Measurements from ENCODE around the gene MTCH1. TPM values are rescaled to one million over a fixed set of nuclear protein-coding genes. Genes with fewer than 3 reads are reported as not detected.

The MTCH1 gene
- total and polyA plus RNA-seq, 9 of the 15 experiments (the other 6 are each of a cell fraction or from before 2014, with no cell fraction given) = 7.9 to 161 (median 118) TPM

DNA sequence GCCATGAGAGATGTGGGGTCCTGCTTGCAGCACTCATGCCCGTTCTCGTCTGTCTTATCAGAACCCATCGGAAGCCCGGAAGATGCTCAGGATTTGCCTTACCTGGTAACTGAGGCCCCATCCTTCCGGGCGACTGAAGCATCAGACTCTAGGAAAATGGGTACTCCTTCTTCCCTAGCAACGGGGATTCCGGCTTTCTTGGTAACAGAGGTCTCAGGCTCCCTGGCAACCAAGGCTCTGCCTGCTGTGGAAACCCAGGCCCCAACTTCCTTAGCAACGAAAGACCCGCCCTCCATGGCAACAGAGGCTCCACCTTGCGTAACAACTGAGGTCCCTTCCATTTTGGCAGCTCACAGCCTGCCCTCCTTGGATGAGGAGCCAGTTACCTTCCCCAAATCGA lies 23.1 kb downstream of the MTCH1 start (continued):
- TF ChIP-seq, protein P1, sequence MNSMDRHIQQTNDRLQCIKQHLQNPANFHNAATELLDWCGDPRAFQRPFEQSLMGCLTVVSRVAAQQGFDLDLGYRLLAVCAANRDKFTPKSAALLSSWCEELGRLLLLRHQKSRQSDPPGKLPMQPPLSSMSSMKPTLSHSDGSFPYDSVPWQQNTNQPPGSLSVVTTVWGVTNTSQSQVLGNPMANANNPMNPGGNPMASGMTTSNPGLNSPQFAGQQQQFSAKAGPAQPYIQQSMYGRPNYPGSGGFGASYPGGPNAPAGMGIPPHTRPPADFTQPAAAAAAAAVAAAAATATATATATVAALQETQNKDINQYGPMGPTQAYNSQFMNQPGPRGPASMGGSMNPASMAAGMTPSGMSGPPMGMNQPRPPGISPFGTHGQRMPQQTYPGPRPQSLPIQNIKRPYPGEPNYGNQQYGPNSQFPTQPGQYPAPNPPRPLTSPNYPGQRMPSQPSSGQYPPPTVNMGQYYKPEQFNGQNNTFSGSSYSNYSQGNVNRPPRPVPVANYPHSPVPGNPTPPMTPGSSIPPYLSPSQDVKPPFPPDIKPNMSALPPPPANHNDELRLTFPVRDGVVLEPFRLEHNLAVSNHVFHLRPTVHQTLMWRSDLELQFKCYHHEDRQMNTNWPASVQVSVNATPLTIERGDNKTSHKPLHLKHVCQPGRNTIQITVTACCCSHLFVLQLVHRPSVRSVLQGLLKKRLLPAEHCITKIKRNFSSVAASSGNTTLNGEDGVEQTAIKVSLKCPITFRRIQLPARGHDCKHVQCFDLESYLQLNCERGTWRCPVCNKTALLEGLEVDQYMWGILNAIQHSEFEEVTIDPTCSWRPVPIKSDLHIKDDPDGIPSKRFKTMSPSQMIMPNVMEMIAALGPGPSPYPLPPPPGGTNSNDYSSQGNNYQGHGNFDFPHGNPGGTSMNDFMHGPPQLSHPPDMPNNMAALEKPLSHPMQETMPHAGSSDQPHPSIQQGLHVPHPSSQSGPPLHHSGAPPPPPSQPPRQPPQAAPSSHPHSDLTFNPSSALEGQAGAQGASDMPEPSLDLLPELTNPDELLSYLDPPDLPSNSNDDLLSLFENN (IDR thresholded peaks at IDR 0.05; ENCODE audit: low read depth in 2 of 2, low read length in 2 of 2) = no peak
- TF ChIP-seq CXXC5 (CRISPR knock-in tag; IDR thresholded peaks at IDR 0.05) (no peak), FOXA3 (CRISPR knock-in tag; conservative IDR thresholded peaks at IDR 0.05 in 1 of 2, IDR thresholded peaks at IDR 0.05 in 1 of 2) (0 out of 4 replicates have a peak, but pooled peaks of 1 of the 2 experiments have one; percentile 34), MEIS2 (IDR thresholded peaks at IDR 0.05; ENCODE audit: partially characterized antibody) (no peak), SIN3B (IDR thresholded peaks at IDR 0.05; ENCODE audit: low read depth) (no peak), ZNF197 (CRISPR knock-in tag; IDR thresholded peaks at IDR 0.05; ENCODE audit: low read depth) (no peak), DMBX1 (CRISPR knock-in tag; IDR thresholded peaks at IDR 0.05; ENCODE audit: borderline replicate concordance) (no peak), JUN (IDR thresholded peaks at IDR 0.05; ENCODE audit: borderline replicate concordance, low read depth, low read length) (no peak), JUN (CRISPR knock-in tag; IDR thresholded peaks at IDR 0.05; ENCODE audit: borderline replicate concordance) (peak; percentile 54; the same call in 1 of the 2 replicates), FOXK2 (conservative IDR thresholded peaks at IDR 0.05 in 1 of 2, IDR thresholded peaks at IDR 0.05 in 1 of 2; ENCODE audit: low read depth in 2 of 2) (no peak), HNRNPK (IDR thresholded peaks at IDR 0.05; ENCODE audit: low read depth, low read length, poor library complexity, severe bottlenecking) (no peak)
- TF ChIP-seq, protein P2, sequence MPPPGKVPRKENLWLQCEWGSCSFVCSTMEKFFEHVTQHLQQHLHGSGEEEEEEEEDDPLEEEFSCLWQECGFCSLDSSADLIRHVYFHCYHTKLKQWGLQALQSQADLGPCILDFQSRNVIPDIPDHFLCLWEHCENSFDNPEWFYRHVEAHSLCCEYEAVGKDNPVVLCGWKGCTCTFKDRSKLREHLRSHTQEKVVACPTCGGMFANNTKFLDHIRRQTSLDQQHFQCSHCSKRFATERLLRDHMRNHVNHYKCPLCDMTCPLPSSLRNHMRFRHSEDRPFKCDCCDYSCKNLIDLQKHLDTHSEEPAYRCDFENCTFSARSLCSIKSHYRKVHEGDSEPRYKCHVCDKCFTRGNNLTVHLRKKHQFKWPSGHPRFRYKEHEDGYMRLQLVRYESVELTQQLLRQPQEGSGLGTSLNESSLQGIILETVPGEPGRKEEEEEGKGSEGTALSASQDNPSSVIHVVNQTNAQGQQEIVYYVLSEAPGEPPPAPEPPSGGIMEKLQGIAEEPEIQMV (tag; conservative IDR thresholded peaks at IDR 0.05; ENCODE audit: low read depth) = no peak
- TF ChIP-seq, protein P3, sequence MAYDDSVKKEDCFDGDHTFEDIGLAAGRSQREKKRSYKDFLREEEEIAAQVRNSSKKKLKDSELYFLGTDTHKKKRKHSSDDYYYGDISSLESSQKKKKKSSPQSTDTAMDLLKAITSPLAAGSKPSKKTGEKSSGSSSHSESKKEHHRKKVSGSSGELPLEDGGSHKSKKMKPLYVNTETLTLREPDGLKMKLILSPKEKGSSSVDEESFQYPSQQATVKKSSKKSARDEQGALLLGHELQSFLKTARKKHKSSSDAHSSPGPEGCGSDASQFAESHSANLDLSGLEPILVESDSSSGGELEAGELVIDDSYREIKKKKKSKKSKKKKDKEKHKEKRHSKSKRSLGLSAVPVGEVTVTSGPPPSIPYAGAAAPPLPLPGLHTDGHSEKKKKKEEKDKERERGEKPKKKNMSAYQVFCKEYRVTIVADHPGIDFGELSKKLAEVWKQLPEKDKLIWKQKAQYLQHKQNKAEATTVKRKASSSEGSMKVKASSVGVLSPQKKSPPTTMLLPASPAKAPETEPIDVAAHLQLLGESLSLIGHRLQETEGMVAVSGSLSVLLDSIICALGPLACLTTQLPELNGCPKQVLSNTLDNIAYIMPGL (CRISPR knock-in tag; IDR thresholded peaks at IDR 0.05) = no peak
